SK-N-SH treated with all-trans-retinoic acid at 6 μM for 48 hours (cell line): ENCODE results near the gene ARHGAP10.

Source experiments
- ATAC-seq: fragments of 200-7000 bp; cut with Tn5 transposase; 3 replicates; pipeline ENCODE4 v1.9.1; 2020; ENCODE audit warnings: mild to moderate bottlenecking, moderate library complexity
- ARNTL ChIP-seq: fragments of 450-650 bp; formaldehyde crosslinking; IDR thresholded peaks from 2 replicates; pipeline ENCODE4 v1.5.0; 2020; ENCODE audit warnings: low read depth, mild to moderate bottlenecking, moderate library complexity, borderline replicate concordance
- BACH2 ChIP-seq: fragments of 250-450 bp; sonication (Bioruptor Pico); IDR thresholded peaks from 2 replicates; pipeline ENCODE4 v1.9.0; 2021; ENCODE audit warnings: mild to moderate bottlenecking, borderline replicate concordance
- CSDC2 ChIP-seq: fragments of 250-450 bp; sonication (Bioruptor Pico); IDR thresholded peaks from 2 replicates; pipeline ENCODE4 v1.5.0; 2020; ENCODE audit warnings: mild to moderate bottlenecking, moderate library complexity
- GLIS3 ChIP-seq: fragments of 250-450 bp; sonication (Bioruptor Pico); IDR thresholded peaks from 2 replicates; pipeline ENCODE4 v1.5.0; 2020; ENCODE audit warnings: mild to moderate bottlenecking, moderate library complexity
- ISL1 ChIP-seq: fragments of 250-450 bp; sonication (Bioruptor Pico); IDR thresholded peaks from 2 replicates; pipeline ENCODE4 v2.1.2; 2022; ENCODE audit warnings: mild to moderate bottlenecking, moderate library complexity
- OSR1 ChIP-seq: fragments of 250-450 bp; sonication (Bioruptor Pico); IDR thresholded peaks from 2 replicates; pipeline ENCODE4 v1.8.0; 2022; ENCODE audit warnings: moderate library complexity, mild to moderate bottlenecking, inconsistent platforms
- PATZ1 ChIP-seq: fragments of 250-450 bp; sonication (Bioruptor Pico); IDR thresholded peaks from 2 replicates; pipeline ENCODE4 v1.8.0; 2020; ENCODE audit warnings: mild to moderate bottlenecking, moderate library complexity, borderline replicate concordance
- RARB ChIP-seq: fragments of 250-450 bp; sonication (Bioruptor Pico); IDR thresholded peaks from 2 replicates; pipeline ENCODE4 v1.8.0; 2021; ENCODE audit warnings: mild to moderate bottlenecking, moderate library complexity
- SNAI2 ChIP-seq: fragments of 250-450 bp; sonication (Bioruptor Pico); IDR thresholded peaks from 2 replicates; pipeline ENCODE4 v1.5.0; 2020; ENCODE audit warnings: mild to moderate bottlenecking, moderate library complexity
- TCF4 ChIP-seq: fragments of 250-450 bp; sonication (Bioruptor Pico); IDR thresholded peaks from 2 replicates; pipeline ENCODE4 v1.8.0; 2021; ENCODE audit warnings: mild to moderate bottlenecking, moderate library complexity, borderline replicate concordance
- TOX ChIP-seq: fragments of 250-450 bp; sonication (Bioruptor Pico); IDR thresholded peaks from 2 replicates; pipeline ENCODE4 v1.8.0; 2021; ENCODE audit warnings: mild to moderate bottlenecking, moderate library complexity, borderline replicate concordance
- ZC3H10 ChIP-seq: fragments of 250-450 bp; sonication (Bioruptor Pico); IDR thresholded peaks from 2 replicates; pipeline ENCODE4 v1.5.1; 2021; ENCODE audit warnings: mild to moderate bottlenecking, moderate library complexity
- ZFP3 ChIP-seq: fragments of 250-450 bp; sonication (Bioruptor Pico); IDR thresholded peaks from 2 replicates; pipeline ENCODE4 v1.5.0; 2020; ENCODE audit warnings: mild to moderate bottlenecking, moderate library complexity
- ZNF565 ChIP-seq: fragments of 450-650 bp; formaldehyde crosslinking; conservative IDR thresholded peaks from 2 replicates; pipeline ENCODE4 v1.5.0; 2020; ENCODE audit warnings: low read depth, mild to moderate bottlenecking, moderate library complexity
- ZNF70 ChIP-seq: fragments of 450-650 bp; formaldehyde crosslinking; IDR thresholded peaks from 2 replicates; pipeline ENCODE4 v1.5.0; 2020; ENCODE audit warnings: mild to moderate bottlenecking, moderate library complexity
- TF ChIP-seq, protein P1 (sequence below): fragments of 250-450 bp; sonication (Bioruptor Pico); IDR thresholded peaks from 2 replicates; pipeline ENCODE4 v1.5.0; 2020; ENCODE audit warnings: mild to moderate bottlenecking, moderate library complexity
- TF ChIP-seq, protein P2 (sequence below): fragments of 250-450 bp; sonication (Bioruptor Pico); IDR thresholded peaks from 2 replicates; pipeline ENCODE4 v1.5.1; 2020; ENCODE audit warnings: low read depth, mild to moderate bottlenecking, moderate library complexity
- TF ChIP-seq, protein P3 (sequence below): fragments of 250-450 bp; sonication (Bioruptor Pico); IDR thresholded peaks from 2 replicates; pipeline ENCODE4 v1.5.1; 2021; ENCODE audit warnings: mild to moderate bottlenecking, moderate library complexity
- TF ChIP-seq, protein P4 (sequence below): fragments of 250-450 bp; sonication (Bioruptor Pico); IDR thresholded peaks from 2 replicates; pipeline ENCODE4 v1.8.0; 2021; ENCODE audit warnings: low read depth, mild to moderate bottlenecking, moderate library complexity, borderline replicate concordance

Gene ARHGAP10

GRCh38 chr4:147765121-147765529 is 33.2 kb downstream of the ARHGAP10 start (continued):
- TF ChIP-seq, protein P1, sequence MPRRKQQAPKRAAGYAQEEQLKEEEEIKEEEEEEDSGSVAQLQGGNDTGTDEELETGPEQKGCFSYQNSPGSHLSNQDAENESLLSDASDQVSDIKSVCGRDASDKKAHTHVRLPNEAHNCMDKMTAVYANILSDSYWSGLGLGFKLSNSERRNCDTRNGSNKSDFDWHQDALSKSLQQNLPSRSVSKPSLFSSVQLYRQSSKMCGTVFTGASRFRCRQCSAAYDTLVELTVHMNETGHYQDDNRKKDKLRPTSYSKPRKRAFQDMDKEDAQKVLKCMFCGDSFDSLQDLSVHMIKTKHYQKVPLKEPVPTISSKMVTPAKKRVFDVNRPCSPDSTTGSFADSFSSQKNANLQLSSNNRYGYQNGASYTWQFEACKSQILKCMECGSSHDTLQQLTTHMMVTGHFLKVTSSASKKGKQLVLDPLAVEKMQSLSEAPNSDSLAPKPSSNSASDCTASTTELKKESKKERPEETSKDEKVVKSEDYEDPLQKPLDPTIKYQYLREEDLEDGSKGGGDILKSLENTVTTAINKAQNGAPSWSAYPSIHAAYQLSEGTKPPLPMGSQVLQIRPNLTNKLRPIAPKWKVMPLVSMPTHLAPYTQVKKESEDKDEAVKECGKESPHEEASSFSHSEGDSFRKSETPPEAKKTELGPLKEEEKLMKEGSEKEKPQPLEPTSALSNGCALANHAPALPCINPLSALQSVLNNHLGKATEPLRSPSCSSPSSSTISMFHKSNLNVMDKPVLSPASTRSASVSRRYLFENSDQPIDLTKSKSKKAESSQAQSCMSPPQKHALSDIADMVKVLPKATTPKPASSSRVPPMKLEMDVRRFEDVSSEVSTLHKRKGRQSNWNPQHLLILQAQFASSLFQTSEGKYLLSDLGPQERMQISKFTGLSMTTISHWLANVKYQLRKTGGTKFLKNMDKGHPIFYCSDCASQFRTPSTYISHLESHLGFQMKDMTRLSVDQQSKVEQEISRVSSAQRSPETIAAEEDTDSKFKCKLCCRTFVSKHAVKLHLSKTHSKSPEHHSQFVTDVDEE (CRISPR knock-in tag) = no peak
- TF ChIP-seq OSR1 = no peak

DNA sequence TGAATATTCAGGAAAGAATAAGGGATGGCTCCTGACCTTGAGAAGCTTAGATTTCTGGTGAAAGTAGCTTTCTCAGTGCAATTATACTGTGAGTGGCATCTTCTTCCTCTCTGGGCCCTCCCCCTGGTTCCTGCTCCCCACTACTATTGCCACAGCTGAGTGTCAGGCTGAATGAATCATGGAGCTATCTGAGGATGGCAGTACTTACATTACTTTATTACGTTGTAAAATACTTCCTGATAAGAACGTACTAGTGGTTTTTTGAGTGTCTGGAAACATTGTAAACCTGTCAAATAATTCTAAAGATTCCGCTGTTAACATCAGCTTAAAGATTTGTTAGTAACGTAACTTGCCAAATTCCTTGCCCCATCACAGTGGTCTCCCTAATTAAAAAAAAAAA is 36.2 kb downstream of the ARHGAP10 start:
- no peak for TF ChIP-seq ZNF565 (CRISPR knock-in tag)
- TF ChIP-seq ARNTL = no peak
- TF ChIP-seq TOX = no peak
- peak; percentile 88 for TF ChIP-seq ISL1 (CRISPR knock-in tag)
- no peak for TF ChIP-seq GLIS3 (CRISPR knock-in tag)
- peak; percentile 51 for ATAC-seq

DNA sequence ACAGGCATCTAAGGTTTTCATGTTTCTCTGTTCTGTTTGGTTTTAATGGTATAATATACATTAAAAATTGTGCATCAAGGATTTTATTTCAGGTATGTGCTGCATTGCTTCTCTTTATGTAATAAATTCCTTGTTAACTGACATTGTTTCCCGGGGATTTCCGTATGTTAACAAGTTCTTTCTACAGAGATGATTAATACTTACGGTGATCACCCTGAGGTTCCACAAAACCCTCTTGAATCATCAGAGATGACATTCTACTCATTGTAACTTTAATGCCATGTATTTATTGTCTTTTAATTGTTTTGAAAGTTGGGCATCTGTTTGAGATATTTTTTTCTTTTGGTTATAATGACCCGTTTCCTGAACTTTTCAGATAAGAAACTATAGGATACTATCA is 37.5 kb downstream of the ARHGAP10 start:
- ATAC-seq = no peak
- no peak for TF ChIP-seq ZC3H10 (CRISPR knock-in tag)
- TF ChIP-seq, protein P2, sequence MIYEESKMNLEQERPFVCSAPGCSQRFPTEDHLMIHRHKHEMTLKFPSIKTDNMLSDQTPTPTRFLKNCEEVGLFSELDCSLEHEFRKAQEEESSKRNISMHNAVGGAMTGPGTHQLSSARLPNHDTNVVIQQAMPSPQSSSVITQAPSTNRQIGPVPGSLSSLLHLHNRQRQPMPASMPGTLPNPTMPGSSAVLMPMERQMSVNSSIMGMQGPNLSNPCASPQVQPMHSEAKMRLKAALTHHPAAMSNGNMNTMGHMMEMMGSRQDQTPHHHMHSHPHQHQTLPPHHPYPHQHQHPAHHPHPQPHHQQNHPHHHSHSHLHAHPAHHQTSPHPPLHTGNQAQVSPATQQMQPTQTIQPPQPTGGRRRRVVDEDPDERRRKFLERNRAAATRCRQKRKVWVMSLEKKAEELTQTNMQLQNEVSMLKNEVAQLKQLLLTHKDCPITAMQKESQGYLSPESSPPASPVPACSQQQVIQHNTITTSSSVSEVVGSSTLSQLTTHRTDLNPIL (CRISPR knock-in tag) = no peak

- no peak for ATAC-seq
Measured at GRCh38 chr4:147770831-147771230, 38.9 kb downstream of the ARHGAP10 start.

GRCh38 chr4:147772056-147772455 is 40.2 kb downstream of the ARHGAP10 start:
- TF ChIP-seq BACH2 (CRISPR knock-in tag) (no peak), CSDC2 (CRISPR knock-in tag) (no peak)
- no peak; the same call in 2 of the 3 replicates for ATAC-seq

More at GRCh38 chr4:147770831-147771230, 38.9 kb downstream of the ARHGAP10 start:
- TF ChIP-seq, protein P3, sequence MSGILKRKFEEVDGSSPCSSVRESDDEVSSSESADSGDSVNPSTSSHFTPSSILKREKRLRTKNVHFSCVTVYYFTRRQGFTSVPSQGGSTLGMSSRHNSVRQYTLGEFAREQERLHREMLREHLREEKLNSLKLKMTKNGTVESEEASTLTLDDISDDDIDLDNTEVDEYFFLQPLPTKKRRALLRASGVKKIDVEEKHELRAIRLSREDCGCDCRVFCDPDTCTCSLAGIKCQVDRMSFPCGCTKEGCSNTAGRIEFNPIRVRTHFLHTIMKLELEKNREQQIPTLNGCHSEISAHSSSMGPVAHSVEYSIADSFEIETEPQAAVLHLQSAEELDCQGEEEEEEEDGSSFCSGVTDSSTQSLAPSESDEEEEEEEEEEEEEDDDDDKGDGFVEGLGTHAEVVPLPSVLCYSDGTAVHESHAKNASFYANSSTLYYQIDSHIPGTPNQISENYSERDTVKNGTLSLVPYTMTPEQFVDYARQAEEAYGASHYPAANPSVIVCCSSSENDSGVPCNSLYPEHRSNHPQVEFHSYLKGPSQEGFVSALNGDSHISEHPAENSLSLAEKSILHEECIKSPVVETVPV (CRISPR knock-in tag) = no peak
- TF ChIP-seq CSDC2 (CRISPR knock-in tag) = no peak
- TF ChIP-seq SNAI2 = no peak
- TF ChIP-seq ZC3H10 (CRISPR knock-in tag) = no peak
- TF ChIP-seq, protein P4, sequence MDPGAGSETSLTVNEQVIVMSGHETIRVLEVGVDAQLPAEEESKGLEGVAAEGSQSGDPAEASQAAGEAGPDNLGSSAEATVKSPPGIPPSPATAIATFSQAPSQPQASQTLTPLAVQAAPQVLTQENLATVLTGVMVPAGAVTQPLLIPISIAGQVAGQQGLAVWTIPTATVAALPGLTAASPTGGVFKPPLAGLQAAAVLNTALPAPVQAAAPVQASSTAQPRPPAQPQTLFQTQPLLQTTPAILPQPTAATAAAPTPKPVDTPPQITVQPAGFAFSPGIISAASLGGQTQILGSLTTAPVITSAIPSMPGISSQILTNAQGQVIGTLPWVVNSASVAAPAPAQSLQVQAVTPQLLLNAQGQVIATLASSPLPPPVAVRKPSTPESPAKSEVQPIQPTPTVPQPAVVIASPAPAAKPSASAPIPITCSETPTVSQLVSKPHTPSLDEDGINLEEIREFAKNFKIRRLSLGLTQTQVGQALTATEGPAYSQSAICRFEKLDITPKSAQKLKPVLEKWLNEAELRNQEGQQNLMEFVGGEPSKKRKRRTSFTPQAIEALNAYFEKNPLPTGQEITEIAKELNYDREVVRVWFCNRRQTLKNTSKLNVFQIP (CRISPR knock-in tag) = no peak
- no peak for TF ChIP-seq TCF4
- TF ChIP-seq GLIS3 (CRISPR knock-in tag) = no peak
- TF ChIP-seq, protein P2 (CRISPR knock-in tag) = no peak
- no peak for TF ChIP-seq RARB (CRISPR knock-in tag)
- no peak for TF ChIP-seq ZFP3 (CRISPR knock-in tag)

GRCh38 chr4:147772459-147772969 is 40.6 kb downstream of the ARHGAP10 start:
- ATAC-seq = peak; percentile 86
- TF ChIP-seq ISL1 (CRISPR knock-in tag) = peak; percentile 52; the same call in 1 of the 2 replicates
- TF ChIP-seq ARNTL = no peak
- TF ChIP-seq, protein P1 (CRISPR knock-in tag) = no peak
- no peak for TF ChIP-seq PATZ1 (CRISPR knock-in tag)
- no peak for TF ChIP-seq ZNF70 (CRISPR knock-in tag)
- TF ChIP-seq ZFP3 (CRISPR knock-in tag) = no peak
- TF ChIP-seq, all 23 proteins: peak for 1
